GM19438 (cell line): ENCODE data around the gene CACNA1A.

Source experiments
- ATAC-seq: cut with Tn5 transposase; IDR thresholded peaks from one replicate; pipeline ENCODE4 v1.9.1; 2021; ENCODE audit warnings: low read depth; ENCODE audit not compliant: unreplicated experiment

CACNA1A gene

DNA sequence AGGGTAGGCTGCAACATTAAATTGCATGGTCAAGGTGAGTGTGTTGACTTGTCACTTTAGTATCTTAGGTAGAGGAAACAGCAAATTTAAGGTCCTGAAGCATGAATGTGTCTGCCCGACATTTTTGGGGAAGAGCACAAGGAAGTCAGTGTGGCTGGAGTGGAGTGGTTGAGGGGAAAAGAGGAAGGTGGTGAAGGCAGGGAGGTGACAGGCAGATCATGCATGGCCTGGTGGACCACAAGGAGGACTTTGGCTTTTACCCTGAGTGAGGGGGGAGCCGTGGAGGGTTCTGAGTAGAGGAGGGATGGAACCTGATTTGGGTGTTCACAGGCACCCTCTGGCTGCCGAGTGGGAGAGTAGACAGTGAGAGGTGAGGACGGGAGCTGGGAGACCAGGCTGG lies 188.1 kb downstream of the CACNA1A start:
- ATAC-seq: no peak

DNA sequence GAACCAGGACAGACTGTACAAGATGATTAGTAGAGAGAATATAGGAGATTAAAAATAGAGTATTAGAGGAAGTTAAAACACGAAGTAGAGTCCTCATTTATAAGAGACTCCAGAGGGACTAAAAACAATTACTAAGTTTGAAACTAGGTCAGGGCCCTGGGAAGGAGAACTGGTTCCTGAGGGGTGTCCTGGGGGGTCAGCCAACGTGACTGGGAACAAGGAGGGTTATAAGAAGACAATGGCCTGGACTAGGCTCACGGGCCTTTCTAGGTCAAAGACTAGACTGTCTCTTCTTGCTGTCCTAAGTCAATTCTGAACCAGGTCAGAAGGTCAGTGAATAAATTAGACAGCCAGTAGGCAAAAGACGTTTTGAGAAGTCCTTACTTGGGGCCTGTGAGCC lies 190.8 kb downstream of the CACNA1A start:
- no peak for ATAC-seq

DNA sequence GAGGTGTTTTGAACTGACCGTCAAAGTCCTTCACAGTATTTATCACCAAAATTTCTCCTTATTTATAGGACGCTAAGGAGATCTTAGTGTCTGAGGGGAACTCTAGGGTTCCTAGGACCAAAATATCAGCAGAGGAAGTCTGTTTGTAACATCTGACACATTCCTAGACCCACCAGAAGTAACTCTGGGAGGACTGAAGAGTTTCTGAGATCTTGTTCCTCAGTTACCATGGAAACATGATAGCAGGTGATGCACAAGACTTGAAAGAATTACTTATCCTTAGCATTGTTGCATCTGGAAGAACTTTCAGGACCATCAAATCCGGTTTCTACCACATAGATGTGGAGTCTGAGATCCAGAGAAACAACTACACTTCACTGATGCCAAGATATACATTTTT lies 191.5 kb downstream of the CACNA1A start:
- ATAC-seq: no peak

GRCh38 chr19:13313875-13314274 lies 192.4 kb downstream of the CACNA1A start:
- no peak for ATAC-seq

DNA sequence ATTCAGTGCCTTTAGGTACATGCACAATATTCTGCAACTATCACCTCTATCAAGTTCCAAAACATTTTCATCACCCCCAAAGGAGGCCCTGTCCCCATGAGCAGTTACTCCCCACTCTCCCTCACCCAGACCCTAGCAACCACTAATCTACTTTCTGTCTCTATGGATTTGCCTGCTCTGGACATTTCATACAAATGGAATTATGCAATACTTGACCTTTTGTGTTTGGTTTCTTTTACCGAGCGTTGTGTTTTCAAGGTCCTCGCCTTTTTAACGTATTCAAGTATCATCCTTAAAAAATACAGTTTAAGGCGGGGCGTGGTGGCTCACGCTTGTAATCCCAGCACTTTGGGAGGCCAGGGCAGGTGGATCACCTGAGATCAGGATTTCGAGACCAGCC lies 196.4 kb downstream of the CACNA1A start:
- no peak for ATAC-seq

DNA sequence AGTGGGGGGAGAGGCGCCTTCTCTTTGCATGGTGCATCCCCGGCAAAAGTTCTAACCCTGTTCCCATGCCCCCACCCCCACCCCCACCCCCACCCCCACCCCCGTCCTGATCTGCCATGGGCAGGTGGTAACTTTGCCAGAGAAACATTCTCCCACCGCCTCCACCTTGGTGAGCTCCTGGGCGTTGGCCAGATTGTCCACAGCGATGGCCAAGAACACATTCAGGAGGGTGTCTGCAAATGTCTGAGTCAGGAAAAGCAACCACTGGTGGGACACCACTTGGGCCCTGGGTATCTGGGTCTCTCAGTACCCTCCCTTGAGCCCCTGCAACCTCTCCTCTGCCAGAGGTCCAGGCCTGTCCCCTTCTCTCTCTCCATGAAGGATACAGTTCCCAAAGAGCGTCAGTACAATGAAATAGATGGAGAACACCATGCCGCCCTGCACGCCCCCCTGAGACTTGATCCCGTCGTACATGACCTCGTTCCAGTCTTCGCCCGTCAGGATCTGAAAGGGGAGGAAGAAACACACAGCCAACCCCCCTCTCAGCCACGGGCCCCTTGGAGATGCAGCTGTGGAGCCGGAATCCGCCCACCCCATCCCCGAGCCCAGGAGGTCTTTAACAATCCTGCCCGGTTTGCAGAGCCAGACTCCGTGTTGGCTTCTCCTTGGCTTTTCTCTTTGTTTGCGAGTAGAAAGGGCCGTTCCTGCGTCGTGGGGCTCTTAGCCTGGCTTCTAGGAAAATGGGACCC lies 202.7 kb downstream of the CACNA1A start:
- ATAC-seq: no peak

- ATAC-seq: no peak
Observed at GRCh38 chr19:13302526-13303270, 203.6 kb downstream of the CACNA1A start.

- no peak for ATAC-seq
Observed at GRCh38 chr19:13301627-13302334, 204.5 kb downstream of the CACNA1A start.

- ATAC-seq: no peak
Observed at GRCh38 chr19:13300421-13301030, 205.8 kb downstream of the CACNA1A start.

GRCh38 chr19:13299838-13300237 lies 206.4 kb downstream of the CACNA1A start:
- no peak for ATAC-seq

DNA sequence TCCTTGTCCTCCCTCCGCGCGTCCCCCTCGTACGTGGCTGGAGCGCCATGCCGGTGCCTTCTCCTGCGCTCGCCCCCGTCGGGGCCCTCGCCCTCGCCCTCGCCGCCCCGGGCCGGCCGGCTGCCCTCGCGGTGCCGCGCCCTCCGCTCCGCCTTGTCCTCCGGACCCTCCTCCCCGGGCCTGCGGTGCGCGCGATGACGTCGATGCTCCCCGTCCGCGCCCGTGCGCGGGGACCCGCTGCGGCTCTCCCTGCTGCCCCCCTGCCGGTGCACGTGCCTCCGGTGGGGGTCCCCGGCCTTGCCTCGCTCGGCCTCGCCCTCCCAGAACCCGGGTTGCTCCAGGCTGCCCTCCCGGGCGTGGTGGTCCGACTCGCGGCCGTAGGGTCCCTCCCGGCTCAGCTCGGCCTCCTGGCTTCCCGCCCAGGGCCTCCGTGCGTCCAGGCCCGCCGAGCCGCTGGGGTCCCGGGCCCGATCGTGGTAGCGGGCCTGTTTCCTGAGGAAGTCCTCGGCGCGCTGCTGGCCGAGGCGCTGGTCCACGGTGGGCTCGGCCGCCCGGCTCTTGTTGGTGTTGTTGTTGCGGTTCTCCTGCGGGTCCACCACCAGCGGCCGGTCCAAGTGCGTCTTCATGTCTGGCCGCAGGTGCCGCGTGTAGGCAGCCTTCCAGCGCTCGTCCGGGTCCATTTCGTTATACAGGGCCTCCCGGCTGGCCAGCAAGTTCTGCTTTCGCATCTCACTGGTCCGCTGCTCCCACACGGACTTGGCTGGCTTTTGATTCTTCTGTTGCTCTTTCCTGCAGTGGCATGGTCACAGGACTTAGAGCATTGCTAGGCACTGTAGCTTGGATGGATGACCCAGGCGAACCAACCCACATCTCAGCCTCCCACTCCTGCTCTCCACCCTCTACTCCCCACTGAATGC lies 207.5 kb downstream of the CACNA1A start:
- ATAC-seq: no peak

- no peak for ATAC-seq
Observed at GRCh38 chr19:13297023-13297422, 209.3 kb downstream of the CACNA1A start.

- ATAC-seq: no peak
Observed at GRCh38 chr19:13294812-13295567, 211.3 kb downstream of the CACNA1A start.

- ATAC-seq: no peak
Observed at GRCh38 chr19:13291913-13292312, 214.4 kb downstream of the CACNA1A start.

- ATAC-seq: no peak
Observed at GRCh38 chr19:13290741-13291140, 215.5 kb downstream of the CACNA1A start.

- ATAC-seq: no peak
Observed at GRCh38 chr19:13289295-13289694, 217.0 kb downstream of the CACNA1A start.

GRCh38 chr19:13286195-13286985 lies 219.9 kb downstream of the CACNA1A start:
- no peak for ATAC-seq
